ENCODE measurements around the gene C3.
"Not testable (repeated sequence)": the region's sequence is repeated elsewhere in the genome, so short reads cannot be mapped to it uniquely, and the experiment has no call there.

The C3 gene

DNA sequence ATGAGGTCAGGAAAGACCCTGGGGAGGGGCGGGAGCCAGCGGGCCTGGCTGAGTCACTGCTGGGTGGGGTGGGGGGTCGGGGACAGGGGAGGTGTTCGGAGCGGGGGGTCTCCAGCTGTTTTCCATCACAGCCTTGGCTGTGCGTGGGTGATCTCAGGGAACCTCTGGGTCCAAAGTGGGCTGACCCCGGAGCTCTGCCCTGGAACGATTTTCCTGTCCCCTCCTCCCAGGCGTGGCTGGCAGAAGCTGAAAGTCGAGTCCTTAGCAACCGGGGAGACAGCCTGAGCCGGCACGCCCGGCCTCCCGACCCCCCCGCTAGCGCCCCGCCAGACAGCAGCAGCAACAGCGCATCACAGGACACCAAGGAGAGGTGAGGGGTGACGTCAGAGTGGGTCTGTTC, 29.6 kb upstream of the C3 start:
- peaks cover 37% of the 10 kb centered on the region for H3K36me3 ChIP-seq (ENCODE audit: insufficient read depth, low read length)

DNA sequence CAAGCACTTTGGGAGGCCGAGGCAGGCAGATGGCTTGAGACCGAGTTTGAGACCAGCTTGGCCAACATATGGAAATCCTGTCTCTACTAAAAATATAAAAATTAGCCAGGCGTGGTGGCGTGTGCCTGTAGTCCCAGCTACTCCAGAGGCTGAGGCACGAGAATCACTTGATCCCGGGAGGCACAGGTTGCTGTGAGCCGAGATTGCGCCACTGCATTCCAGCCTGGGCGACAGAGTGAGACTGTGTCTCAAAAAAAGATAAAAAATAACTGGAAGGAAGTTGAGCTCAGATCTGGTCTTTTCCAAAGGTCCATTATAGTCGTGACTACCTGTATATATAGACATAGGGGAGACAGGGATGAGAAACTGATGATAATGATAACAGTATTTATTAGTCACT, 28.1 kb upstream of the C3 start:
- not testable (repeated sequence) for H3K27ac ChIP-seq; DNase-seq (ENCODE audit: low read depth, low spot score); H3K4me3 ChIP-seq; H3K9me3 ChIP-seq (ENCODE audit: low read depth, low read length); H3K9ac ChIP-seq (ENCODE audit: insufficient read length)
- H3K36me3 ChIP-seq (ENCODE audit: insufficient read depth, low read length) = peaks cover 49% of the 10 kb centered on the region

More for the DNA sequence above, 29.6 kb upstream of the C3 start:
- Histone ChIP-seq H3K27ac (no peak overlapping the region), H3K9me3 (ENCODE audit: low read depth, low read length) (no peaks in the 10 kb centered on the region), H3K9ac (ENCODE audit: insufficient read length) (no peak overlapping the region), H3K4me3 (no peak overlapping the region)
- no peak for DNase-seq (ENCODE audit: low read depth, low spot score)
- TF ChIP-seq FOXP2 (optimal IDR thresholded peaks at IDR 0.05; ENCODE audit: control extremely low read depth, extremely low read length, insufficient read depth) (no peak), EZH2 (IDR thresholded peaks at IDR 0.05) (no peak), POLR2AphosphoS5 (IDR thresholded peaks at IDR 0.05; ENCODE audit: borderline replicate concordance, low read depth, low read length) (no peak)

DNA sequence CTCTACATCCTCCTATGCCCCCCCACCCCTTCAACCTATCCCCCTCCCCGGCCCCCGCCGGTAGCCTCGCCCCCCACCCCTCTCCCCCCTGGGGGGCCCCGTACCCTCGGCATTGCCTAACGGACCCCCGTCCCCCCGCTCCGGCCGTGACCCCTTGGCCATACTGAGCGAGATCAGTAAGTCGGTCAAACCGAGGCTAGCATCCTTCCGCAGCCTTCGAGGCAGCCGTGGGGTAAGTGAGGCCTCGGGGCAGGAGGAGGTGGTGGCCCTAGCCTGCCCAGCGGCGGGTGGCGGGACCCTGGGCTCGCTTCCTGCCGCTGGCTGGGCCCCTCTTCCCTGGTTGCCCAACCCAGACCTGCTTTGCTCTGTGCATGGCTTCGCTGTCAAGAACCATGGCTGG, 25.5 kb upstream of the C3 start:
- Histone ChIP-seq H3K9ac (ENCODE audit: insufficient read length) (no peak overlapping the region), H3K36me3 (ENCODE audit: insufficient read depth, low read length) (peaks cover 55% of the 10 kb centered on the region), H3K9me3 (ENCODE audit: low read depth, low read length) (no peaks in the 10 kb centered on the region), H3K27ac (no peak overlapping the region), H3K4me3 (no peak overlapping the region)
- no peak for DNase-seq (ENCODE audit: low read depth, low spot score)
- TF ChIP-seq POLR2AphosphoS5 (IDR thresholded peaks at IDR 0.05; ENCODE audit: borderline replicate concordance, low read depth, low read length) (no peak), EZH2 (IDR thresholded peaks at IDR 0.05) (no peak), FOXP2 (optimal IDR thresholded peaks at IDR 0.05; ENCODE audit: control extremely low read depth, extremely low read length, insufficient read depth) (no peak)

DNA sequence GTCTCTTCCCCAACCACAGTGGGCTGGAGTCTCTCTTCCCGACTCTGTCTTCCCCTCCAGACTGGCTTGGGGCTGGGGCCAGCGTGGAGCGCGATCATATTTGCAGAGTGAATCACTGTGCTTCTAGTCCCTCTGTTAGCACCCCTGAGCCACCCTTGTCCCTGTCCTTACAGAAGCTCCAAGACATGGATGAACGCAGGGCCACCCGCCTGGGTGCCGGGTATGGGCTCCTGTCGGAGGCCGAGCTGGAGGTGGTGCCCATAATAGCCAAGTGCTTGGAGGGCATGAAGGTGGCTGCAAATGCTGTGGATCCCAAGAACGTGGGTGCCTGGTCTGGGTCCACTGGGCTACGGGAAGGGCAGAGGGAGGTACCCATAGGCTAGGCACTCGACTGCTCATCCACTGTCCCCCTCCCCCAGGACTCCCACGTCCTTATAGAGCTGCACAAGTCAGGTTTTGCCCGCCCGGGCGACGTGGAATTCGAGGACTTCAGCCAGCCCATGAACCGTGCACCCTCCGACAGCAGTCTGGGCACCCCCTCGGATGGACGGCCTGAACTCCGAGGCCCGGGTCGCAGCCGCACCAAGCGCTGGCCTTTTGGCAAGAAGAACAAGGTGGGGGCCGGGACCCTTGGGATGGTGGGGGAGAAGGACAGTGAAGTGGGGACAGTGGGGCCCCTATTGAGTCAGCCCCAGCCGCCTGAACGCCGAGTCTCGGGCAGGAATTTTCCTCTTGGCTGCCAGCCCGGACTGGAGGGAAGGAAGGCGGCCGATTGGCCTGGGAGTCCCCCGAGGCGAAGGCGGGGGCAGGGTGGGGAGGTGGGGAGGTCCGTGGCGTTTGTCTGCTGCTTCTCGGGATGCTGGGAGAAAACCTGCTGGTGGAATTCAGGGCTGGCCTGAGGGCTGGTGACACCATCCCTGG, 24.2 kb upstream of the C3 start:
- Histone ChIP-seq H3K9me3 (ENCODE audit: low read depth, low read length) (no peaks in the 10 kb centered on the region), H3K27ac (peak overlapping the region; percentile 48), H3K4me3 (peak overlapping the region; percentile 40), H3K9ac (ENCODE audit: insufficient read length) (no peak overlapping the region), H3K36me3 (ENCODE audit: insufficient read depth, low read length) (peaks cover 54% of the 10 kb centered on the region)
- DNase-seq (ENCODE audit: low read depth, low spot score) = no peak
- TF ChIP-seq EZH2 (IDR thresholded peaks at IDR 0.05) (no peak), FOXP2 (optimal IDR thresholded peaks at IDR 0.05; ENCODE audit: control extremely low read depth, extremely low read length, insufficient read depth) (no peak), POLR2AphosphoS5 (IDR thresholded peaks at IDR 0.05; ENCODE audit: borderline replicate concordance, low read depth, low read length) (no peak)

DNA sequence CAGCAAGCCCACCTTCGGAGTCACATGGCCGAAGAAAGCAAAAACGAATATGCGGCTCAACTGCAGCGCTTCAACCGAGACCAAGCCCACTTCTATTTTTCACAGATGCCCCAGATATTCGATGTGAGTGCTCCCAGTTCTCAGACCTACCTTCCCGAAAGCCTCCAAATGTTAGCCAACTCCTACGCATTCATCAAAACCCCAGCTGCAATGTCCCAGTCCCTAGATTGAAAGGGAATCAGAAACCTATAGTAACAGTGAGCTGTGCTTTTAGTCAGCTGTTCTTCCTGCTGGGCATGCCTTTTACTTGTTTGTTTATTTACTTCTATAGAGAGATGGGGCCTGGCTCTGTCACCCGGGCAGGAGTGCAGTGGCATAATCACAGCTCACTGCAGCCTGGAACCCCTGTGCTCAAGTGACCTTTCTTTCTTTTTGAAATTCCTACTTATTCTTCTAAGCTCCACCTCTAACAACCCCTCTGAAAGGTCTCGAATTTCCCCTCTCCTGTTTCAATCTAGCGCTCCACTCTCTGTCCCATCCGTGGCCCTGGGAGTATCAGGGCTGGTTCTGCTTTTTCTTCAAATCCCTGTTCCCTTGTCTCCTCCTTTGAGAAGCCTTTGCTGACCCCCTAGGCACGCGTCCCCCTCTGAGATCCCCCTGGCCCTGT, 23.4 kb upstream of the C3 start:
- Histone ChIP-seq H3K27ac (peak overlapping the region; percentile 48), H3K4me3 (no peak overlapping the region), H3K36me3 (ENCODE audit: insufficient read depth, low read length) (peaks cover 50% of the 10 kb centered on the region), H3K9ac (ENCODE audit: insufficient read length) (no peak overlapping the region), H3K9me3 (ENCODE audit: low read depth, low read length) (no peaks in the 10 kb centered on the region)
- TF ChIP-seq POLR2AphosphoS5 (IDR thresholded peaks at IDR 0.05; ENCODE audit: borderline replicate concordance, low read depth, low read length) = no peak
- no peak for TF ChIP-seq EZH2 (IDR thresholded peaks at IDR 0.05)
- TF ChIP-seq FOXP2 (optimal IDR thresholded peaks at IDR 0.05; ENCODE audit: control extremely low read depth, extremely low read length, insufficient read depth) = no peak
- DNase-seq (ENCODE audit: low read depth, low spot score) = no peak

DNA sequence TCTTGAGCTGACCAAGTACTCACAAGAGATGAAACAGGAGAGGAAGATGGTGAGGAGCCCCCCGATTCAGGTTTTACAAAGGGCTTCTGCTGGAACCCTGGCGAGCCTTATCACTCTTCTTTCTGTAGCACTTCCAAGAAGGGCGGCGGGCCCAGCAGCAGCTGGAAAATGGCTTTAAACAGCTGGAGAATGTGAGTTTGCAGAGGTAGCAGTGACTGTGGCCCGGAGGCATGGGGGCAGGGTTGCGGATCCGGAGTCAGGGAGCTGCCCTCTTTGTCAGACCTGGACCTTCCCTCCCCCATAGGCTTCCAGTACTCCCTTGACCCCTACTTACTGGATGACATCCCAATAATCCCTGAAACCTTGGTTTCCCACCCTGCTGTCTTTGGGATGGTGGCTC, 22.6 kb upstream of the C3 start:
- Histone ChIP-seq H3K9me3 (ENCODE audit: low read depth, low read length) (no peaks in the 10 kb centered on the region), H3K27ac (no peak overlapping the region), H3K4me3 (no peak overlapping the region), H3K9ac (ENCODE audit: insufficient read length) (no peak overlapping the region), H3K36me3 (ENCODE audit: insufficient read depth, low read length) (peaks cover 43% of the 10 kb centered on the region)
- TF ChIP-seq EZH2 (IDR thresholded peaks at IDR 0.05) (no peak), FOXP2 (optimal IDR thresholded peaks at IDR 0.05; ENCODE audit: control extremely low read depth, extremely low read length, insufficient read depth) (no peak), POLR2AphosphoS5 (IDR thresholded peaks at IDR 0.05; ENCODE audit: borderline replicate concordance, low read depth, low read length) (no peak)
- no peak for DNase-seq (ENCODE audit: low read depth, low spot score)

DNA sequence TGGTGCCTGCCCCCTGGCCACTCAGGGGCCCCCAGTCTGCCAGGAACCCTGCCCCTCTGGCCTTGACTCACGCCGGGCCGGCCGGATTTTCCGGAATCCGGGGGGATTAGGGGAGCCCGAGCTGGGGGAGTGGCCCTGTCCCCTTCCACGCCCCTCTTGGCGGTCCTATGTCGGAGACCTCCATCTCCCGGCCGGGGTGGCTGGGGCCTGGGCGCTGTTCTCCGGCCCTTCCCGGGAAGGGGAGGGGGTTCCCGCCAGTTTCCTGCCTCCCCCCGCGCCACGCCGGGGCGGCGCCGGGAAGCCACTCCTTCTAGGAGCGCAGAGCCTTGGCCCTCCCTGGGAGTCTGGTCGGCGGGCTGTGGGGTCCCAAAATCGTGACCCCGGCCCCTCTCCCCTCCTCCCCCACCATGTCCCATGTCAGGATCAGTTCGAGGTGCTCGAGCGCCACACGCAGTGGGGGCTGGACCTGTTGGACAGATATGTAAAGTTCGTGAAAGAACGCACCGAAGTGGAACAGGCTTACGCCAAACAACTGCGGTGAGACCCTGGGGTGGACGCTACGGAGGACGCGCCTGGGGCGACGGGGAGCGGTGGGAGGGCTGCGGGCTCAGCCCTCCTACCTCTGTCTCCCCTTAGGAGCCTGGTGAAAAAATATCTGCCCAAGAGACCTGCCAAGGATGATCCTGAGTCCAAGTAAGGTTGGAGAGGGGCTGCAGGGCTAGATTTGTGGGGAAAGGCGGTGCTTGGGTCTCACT, 20.3 kb upstream of the C3 start:
- Histone ChIP-seq H3K9ac (ENCODE audit: insufficient read length) (peak overlapping the region; percentile 78), H3K27ac (no peak overlapping the region), H3K36me3 (ENCODE audit: insufficient read depth, low read length) (peaks cover 24% of the 10 kb centered on the region), H3K4me3 (peak overlapping the region; percentile 91), H3K9me3 (ENCODE audit: low read depth, low read length) (no peaks in the 10 kb centered on the region)
- TF ChIP-seq EZH2 (IDR thresholded peaks at IDR 0.05) (no peak), FOXP2 (optimal IDR thresholded peaks at IDR 0.05; ENCODE audit: control extremely low read depth, extremely low read length, insufficient read depth) (no peak), POLR2AphosphoS5 (IDR thresholded peaks at IDR 0.05; ENCODE audit: borderline replicate concordance, low read depth, low read length) (no peak)
- no peak for DNase-seq (ENCODE audit: low read depth, low spot score)

All from SK-N-MC (cell line).